Bronchial epithelial cell (primary cell): Measurements from ENCODE around the gene BANF2. TPM values are rescaled to one million over a fixed set of nuclear protein-coding genes. Genes with fewer than 3 reads are reported as not detected.

Source experiments
- DNase-seq: peaks from one replicate; pipeline ENCODE4 v3.0.0-alpha.2; 2010; ENCODE audit warnings: low read depth
- FAIRE-seq: peaks from 2 replicates; lab custom pipeline; 2011; peaks lifted over from hg19 to GRCh38; lab: Jason Lieb, UNC
- H3K27me3 ChIP-seq: 2 replicates; pipeline ENCODE4 v1.5.1; 2011; ENCODE audit warnings: low read length; ENCODE audit not compliant: control insufficient read depth, insufficient read depth
- H3K36me3 ChIP-seq: 2 replicates; pipeline ENCODE4 v1.5.1; 2011; ENCODE audit warnings: low read length; ENCODE audit not compliant: control insufficient read depth, insufficient read depth
- H3K4me3 ChIP-seq: 2 replicates; pipeline ENCODE4 v1.5.1; 2011; ENCODE audit warnings: mild to moderate bottlenecking, low read depth, low read length, control low read depth
- CTCF ChIP-seq: IDR thresholded peaks from 2 replicates; pipeline ENCODE4 v1.5.1; 2011; ENCODE audit warnings: mild to moderate bottlenecking, moderate library complexity, low read length, control low read depth, inconsistent platforms; ENCODE audit not compliant: insufficient read depth, severe bottlenecking
- total RNA-seq: library from RNA; depleted of rRNA; stranded (reverse); fragments of >200 nt; gene quantifications from 2 replicates; pipeline ENCODE4 v1.2.1, GENCODE V29; 2014

The BANF2 gene
- total RNA-seq, 1 donor from 2014 or later = not detected

- no peak for DNase-seq
- Histone ChIP-seq H3K4me3 (no peak overlapping the region), H3K27me3 (no peaks in the 10 kb centered on the region), H3K36me3 (peaks cover 5% of the 10 kb centered on the region)
- TF ChIP-seq CTCF = no peak
- no peak for FAIRE-seq
Observed at GRCh38 chr20:17673084-17673483, 26.7 kb upstream of the BANF2 start.

GRCh38 chr20:17674722-17675518 is 24.8 kb upstream of the BANF2 start:
- Histone ChIP-seq H3K36me3 (peaks cover 6% of the 10 kb centered on the region), H3K27me3 (no peaks in the 10 kb centered on the region), H3K4me3 (no peak overlapping the region)
- FAIRE-seq (no peak), DNase-seq (no peak)
- no peak for TF ChIP-seq CTCF

- FAIRE-seq = peak; percentile 36
- H3K4me3 ChIP-seq = no peak overlapping the region
- DNase-seq = no peak
- H3K27me3 ChIP-seq = no peaks in the 10 kb centered on the region
- no peak for TF ChIP-seq CTCF
- H3K36me3 ChIP-seq = peaks cover 6% of the 10 kb centered on the region
Observed at GRCh38 chr20:17675519-17676377, 24.0 kb upstream of the BANF2 start.

- H3K27me3 ChIP-seq = no peaks in the 10 kb centered on the region
- FAIRE-seq = no peak
- H3K36me3 ChIP-seq = peaks cover 6% of the 10 kb centered on the region
- TF ChIP-seq CTCF = no peak
- DNase-seq = no peak
- H3K4me3 ChIP-seq = no peak overlapping the region
Observed at GRCh38 chr20:17676378-17676759, 23.4 kb upstream of the BANF2 start.

GRCh38 chr20:17676942-17677341 is 22.8 kb upstream of the BANF2 start:
- FAIRE-seq (no peak), DNase-seq (no peak)
- Histone ChIP-seq H3K4me3 (no peak overlapping the region), H3K36me3 (peaks cover 6% of the 10 kb centered on the region), H3K27me3 (no peaks in the 10 kb centered on the region)
- no peak for TF ChIP-seq CTCF
